ENCODE data around the gene COX15. TPM values are rescaled to one million over a fixed set of nuclear protein-coding genes. Genes with fewer than 3 reads are reported as not detected.
A peak's percentile ranks its signal among the peaks of the same experiment; 100 is the strongest.

The COX15 gene
- total RNA-seq, 4 donors from 2014 or later, result 25.2 to 31.0 (median 30.4) TPM

DNA sequence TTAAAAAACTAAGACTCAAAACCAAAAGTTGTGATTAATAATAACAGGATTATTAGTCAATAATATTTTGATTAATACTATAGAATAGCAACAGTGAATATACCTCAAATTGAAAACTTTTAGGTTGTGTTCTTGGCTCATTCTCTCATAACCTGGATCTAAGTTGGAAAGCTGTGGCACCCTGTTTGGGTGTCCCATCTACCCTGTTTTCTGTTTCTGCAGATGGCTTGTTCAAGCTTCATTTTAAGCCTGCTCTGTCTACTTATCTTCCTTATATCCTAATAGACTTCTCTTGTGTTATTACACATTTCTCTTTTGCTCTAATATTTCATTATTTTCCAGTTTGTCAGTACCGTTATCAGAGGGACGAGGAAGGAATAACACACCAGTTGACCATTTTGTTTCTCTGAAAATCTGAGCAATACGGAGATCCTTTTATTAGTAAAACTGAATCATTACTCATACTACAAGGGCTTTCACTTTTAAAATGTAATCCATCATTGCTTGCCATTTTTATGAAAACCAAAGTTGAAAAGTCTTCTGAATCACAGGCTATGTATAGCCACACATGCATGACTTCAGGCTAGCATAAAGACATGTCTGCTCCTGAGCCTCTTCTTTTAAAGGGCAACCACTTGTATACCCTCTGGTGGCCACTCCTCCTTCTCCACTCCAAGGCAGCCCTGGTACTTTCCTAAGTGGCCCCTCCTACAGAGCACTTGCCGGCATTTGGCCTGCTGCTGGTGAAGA is 22.3 kb downstream of the COX15 start:
- WGBS, 2 donors, result 38 to 41% methylated on average over 4 of the region's 4 CpGs
- TF ChIP-seq, protein P1, sequence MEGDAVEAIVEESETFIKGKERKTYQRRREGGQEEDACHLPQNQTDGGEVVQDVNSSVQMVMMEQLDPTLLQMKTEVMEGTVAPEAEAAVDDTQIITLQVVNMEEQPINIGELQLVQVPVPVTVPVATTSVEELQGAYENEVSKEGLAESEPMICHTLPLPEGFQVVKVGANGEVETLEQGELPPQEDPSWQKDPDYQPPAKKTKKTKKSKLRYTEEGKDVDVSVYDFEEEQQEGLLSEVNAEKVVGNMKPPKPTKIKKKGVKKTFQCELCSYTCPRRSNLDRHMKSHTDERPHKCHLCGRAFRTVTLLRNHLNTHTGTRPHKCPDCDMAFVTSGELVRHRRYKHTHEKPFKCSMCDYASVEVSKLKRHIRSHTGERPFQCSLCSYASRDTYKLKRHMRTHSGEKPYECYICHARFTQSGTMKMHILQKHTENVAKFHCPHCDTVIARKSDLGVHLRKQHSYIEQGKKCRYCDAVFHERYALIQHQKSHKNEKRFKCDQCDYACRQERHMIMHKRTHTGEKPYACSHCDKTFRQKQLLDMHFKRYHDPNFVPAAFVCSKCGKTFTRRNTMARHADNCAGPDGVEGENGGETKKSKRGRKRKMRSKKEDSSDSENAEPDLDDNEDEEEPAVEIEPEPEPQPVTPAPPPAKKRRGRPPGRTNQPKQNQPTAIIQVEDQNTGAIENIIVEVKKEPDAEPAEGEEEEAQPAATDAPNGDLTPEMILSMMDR (IDR thresholded peaks at IDR 0.05), result no peak
- no peak for TF ChIP-seq POLR2A (IDR thresholded peaks at IDR 0.05)
- TF ChIP-seq EP300 (IDR thresholded peaks at IDR 0.05), result no peak
- Histone ChIP-seq H3K4me1 (no peaks in the 10 kb centered on the region), H3K4me3 (no peak overlapping the region), H3K9me3 (no peaks in the 10 kb centered on the region), H3K27me3 (no peaks in the 10 kb centered on the region), H3K36me3 (peaks cover 0 to 57% (median 0%) of the 10 kb centered on the region in 3 donors), H3K27ac (peak overlapping the region in 1 of 4 donors; percentile 36)
- no peak for DNase-seq (ENCODE audit: low spot score in 2 of 2)

DNA sequence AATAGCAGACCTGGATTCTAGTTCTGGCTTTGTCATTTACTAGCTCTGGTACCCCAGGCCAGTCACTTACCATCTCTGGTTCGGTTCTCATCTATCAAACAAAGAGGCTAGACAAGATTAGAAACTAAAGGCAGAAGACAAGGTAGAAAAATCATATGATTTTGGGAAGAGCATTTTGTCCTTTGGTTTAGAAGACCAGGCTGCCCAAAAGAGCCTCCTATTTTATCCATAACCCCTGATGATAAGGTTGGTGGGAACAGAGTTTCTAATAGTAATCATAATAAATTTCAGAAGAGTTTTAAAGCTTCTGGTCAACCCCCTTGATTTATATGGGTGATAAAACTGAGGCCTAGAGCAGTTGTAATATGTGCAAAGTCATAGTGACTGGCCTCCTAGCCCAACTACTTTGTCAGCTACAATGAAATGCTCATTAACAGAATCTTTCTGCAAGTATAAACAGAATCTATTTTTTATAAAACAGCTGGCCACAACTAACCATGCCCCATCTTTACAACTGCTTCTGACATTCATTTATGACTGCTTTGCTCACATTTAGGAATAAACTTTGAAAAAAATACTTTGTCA is 23.4 kb downstream of the COX15 start:
- DNase-seq (ENCODE audit: low spot score in 2 of 2), result no peak
- Histone ChIP-seq H3K4me1 (no peaks in the 10 kb centered on the region), H3K4me3 (no peak overlapping the region), H3K27me3 (no peaks in the 10 kb centered on the region), H3K27ac (peak overlapping the region in 2 of 4 donors; percentile 0 to 36), H3K9me3 (no peaks in the 10 kb centered on the region), H3K36me3 (peaks cover 0 to 57% (median 0%) of the 10 kb centered on the region in 3 donors)
- WGBS, 2 donors, result 93 to 97% methylated on average over 1 of the region's 1 CpG
- TF ChIP-seq EP300 (IDR thresholded peaks at IDR 0.05) (no peak), POLR2A (IDR thresholded peaks at IDR 0.05) (no peak)
- TF ChIP-seq, protein P1 (IDR thresholded peaks at IDR 0.05), result no peak

DNA sequence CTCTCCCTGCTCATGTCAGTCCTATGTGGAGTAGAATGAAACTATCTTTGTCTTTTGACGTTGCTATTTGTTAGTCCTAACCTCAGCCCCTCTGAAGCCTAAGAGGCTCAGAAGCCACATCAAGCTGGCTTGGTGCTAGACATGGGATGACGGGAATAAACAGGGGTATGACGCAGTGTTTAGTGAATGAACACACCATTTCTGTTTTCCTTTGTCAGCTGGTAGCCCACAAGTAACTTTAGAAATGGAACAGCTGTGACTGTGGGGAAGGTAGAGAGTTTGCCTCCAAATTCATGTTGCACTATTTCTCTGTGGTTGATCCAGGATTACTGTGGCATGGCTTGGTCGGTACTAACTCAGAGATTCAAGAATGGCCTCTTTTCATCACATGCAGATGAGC is 31.3 kb downstream of the COX15 start:
- Histone ChIP-seq H3K27ac (no peak overlapping the region), H3K9me3 (no peaks in the 10 kb centered on the region), H3K27me3 (no peaks in the 10 kb centered on the region), H3K4me3 (no peak overlapping the region), H3K36me3 (peaks cover 0 to 95% (median 6%) of the 10 kb centered on the region in 3 donors), H3K4me1 (no peaks in the 10 kb centered on the region)
- WGBS, 2 donors, result 78 to 83% methylated on average over 4 of the region's 4 CpGs
- no peak for DNase-seq (ENCODE audit: low spot score in 2 of 2)
- TF ChIP-seq EP300 (IDR thresholded peaks at IDR 0.05) (no peak), POLR2A (IDR thresholded peaks at IDR 0.05) (no peak)
- TF ChIP-seq, protein P1 (IDR thresholded peaks at IDR 0.05), result no peak

DNA sequence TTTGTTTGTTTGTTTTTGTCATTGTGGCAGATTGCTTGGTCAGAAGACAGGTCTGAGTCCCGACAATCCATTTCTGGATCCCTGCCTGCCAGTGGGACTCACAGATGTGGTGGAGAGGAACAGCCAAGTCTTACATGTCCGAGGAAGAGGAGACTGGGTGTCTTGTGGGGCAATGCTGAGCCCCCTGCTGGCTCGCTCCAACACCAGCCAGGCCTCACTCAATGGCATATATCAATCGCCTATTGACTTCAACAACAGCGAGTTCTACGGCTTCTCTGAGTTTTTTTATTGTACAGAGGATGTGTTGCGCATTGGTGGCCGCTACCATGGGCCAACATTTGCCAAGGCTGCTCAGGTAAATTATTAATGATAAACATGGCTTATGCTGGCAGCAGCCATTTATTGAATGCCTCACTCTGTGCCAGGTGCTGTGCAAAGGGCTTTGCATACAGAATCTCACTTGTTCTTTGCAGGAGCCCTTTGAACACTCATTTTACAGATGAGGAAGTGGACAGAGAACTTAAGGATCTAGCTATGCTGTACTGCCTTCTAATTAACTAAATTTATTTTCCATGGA is 33.3 kb downstream of the COX15 start:
- Histone ChIP-seq H3K36me3 (peaks cover 0 to 79% (median 6%) of the 10 kb centered on the region in 3 donors), H3K4me1 (no peaks in the 10 kb centered on the region), H3K27me3 (no peaks in the 10 kb centered on the region), H3K4me3 (no peak overlapping the region), H3K27ac (no peak overlapping the region), H3K9me3 (no peaks in the 10 kb centered on the region)
- TF ChIP-seq, protein P1 (IDR thresholded peaks at IDR 0.05), result no peak
- TF ChIP-seq POLR2A (IDR thresholded peaks at IDR 0.05), result no peak
- no peak for TF ChIP-seq EP300 (IDR thresholded peaks at IDR 0.05)
- WGBS, 2 donors, result 80 to 87% methylated on average over 8 of the region's 8 CpGs
- DNase-seq (ENCODE audit: low spot score in 2 of 2), result no peak

DNA sequence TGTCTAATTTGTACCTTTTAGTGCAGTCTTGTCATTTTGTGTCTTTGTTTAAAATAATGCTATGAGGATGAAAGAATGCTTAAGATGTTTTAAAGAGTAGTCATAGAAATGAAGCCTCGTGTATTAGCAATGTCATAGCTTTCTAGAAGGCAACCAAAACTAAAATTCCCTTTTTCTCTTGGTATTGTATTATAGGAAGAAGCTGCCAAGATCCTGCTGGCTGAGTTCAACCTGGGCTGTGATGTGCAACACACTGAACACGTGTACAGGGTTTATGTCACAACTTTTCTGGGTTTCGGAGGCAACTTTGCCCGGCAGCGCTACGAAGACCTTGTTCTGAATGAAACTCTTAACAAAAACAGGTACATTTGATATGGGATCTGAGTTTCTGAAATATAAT is 36.2 kb downstream of the COX15 start:
- H3K9me3 ChIP-seq, result no peaks in the 10 kb centered on the region
- WGBS, 2 donors, result 89 to 91% methylated on average over 6 of the region's 6 CpGs
- no peaks in the 10 kb centered on the region for H3K27me3 ChIP-seq
- no peak overlapping the region for H3K4me3 ChIP-seq
- H3K27ac ChIP-seq, result no peak overlapping the region
- no peaks in the 10 kb centered on the region for H3K4me1 ChIP-seq
- no peak for DNase-seq (ENCODE audit: low spot score in 2 of 2)
- peaks cover 0 to 73% (median 9%) of the 10 kb centered on the region in 3 donors for H3K36me3 ChIP-seq
- TF ChIP-seq, protein P1 (IDR thresholded peaks at IDR 0.05), result no peak
